ACHN (cell line): ENCODE results near the gene PLK3.
A peak's percentile ranks its signal among the peaks of the same experiment; 100 is the strongest.
"Not testable (repeated sequence)": the region's sequence is repeated elsewhere in the genome, so short reads cannot be mapped to it uniquely, and the experiment has no call there.

Source experiments
- DNase-seq: peaks from one replicate; pipeline ENCODE4 v3.0.0-alpha.2; 2015
- in situ Hi-C: cut with HindIII; loops from 2 replicates; pipeline ENCODE4 v1.10.0; 2017; ENCODE audit warnings: low sequenced_read_pairs, low pct_ligation_motif_present, low pct_unique_long_range_greater_than_20kb

Gene PLK3

GRCh38 chr1:44822131-44822701 is 22.0 kb downstream of the PLK3 start:
- in situ Hi-C loops, result no loop called here
- no peak for DNase-seq

- in situ Hi-C loops, result no loop called here
- no peak for DNase-seq
Observed at GRCh38 chr1:44822981-44823451, 22.8 kb downstream of the PLK3 start.

GRCh38 chr1:44824392-44824791 is 24.2 kb downstream of the PLK3 start:
- DNase-seq, in situ Hi-C loops: not testable (repeated sequence)

- in situ Hi-C loops, result no loop called here
- no peak for DNase-seq
Observed at GRCh38 chr1:44826375-44827196, 26.4 kb downstream of the PLK3 start.

GRCh38 chr1:44827197-44828002 is 27.2 kb downstream of the PLK3 start:
- in situ Hi-C loops, result no loop called here
- DNase-seq, result no peak

GRCh38 chr1:44828003-44828651 is 27.9 kb downstream of the PLK3 start:
- in situ Hi-C loops, result no loop called here
- DNase-seq, result no peak

- DNase-seq, result no peak
- in situ Hi-C loops, result no loop called here
Observed at GRCh38 chr1:44828841-44829440, 28.8 kb downstream of the PLK3 start.

- in situ Hi-C loops, result no loop called here
- DNase-seq, result no peak
Observed at GRCh38 chr1:44829506-44830384, 29.6 kb downstream of the PLK3 start.

GRCh38 chr1:44830900-44831304 is 30.7 kb downstream of the PLK3 start:
- DNase-seq, result no peak
- in situ Hi-C loops, result no loop called here

GRCh38 chr1:44831516-44831915 is 31.3 kb downstream of the PLK3 start:
- in situ Hi-C loops, result no loop called here
- no peak for DNase-seq

GRCh38 chr1:44832056-44832705 is 32.0 kb downstream of the PLK3 start:
- in situ Hi-C loops, result no loop called here
- DNase-seq, result no peak

GRCh38 chr1:44834328-44834727 is 34.2 kb downstream of the PLK3 start:
- in situ Hi-C loops, result no loop called here
- DNase-seq, result no peak

GRCh38 chr1:44835738-44836675 is 35.8 kb downstream of the PLK3 start:
- DNase-seq, result peak; percentile 72
- in situ Hi-C loops, result no loop called here

GRCh38 chr1:44838294-44838693 is 38.1 kb downstream of the PLK3 start:
- DNase-seq, in situ Hi-C loops: not testable (repeated sequence)

GRCh38 chr1:44839576-44839975 is 39.4 kb downstream of the PLK3 start:
- in situ Hi-C loops, result no loop called here
- no peak for DNase-seq

- in situ Hi-C loops, result no loop called here
Observed at GRCh38 chr1:44842486-44842861, 42.3 kb downstream of the PLK3 start.

More at GRCh38 chr1:44842486-44842861, 42.3 kb downstream of the PLK3 start:
- no peak for DNase-seq
